Inflammatory macrophage treated with lipopolysaccharide for 4 hours (primary cell): ENCODE results near the gene NCAM2.
"Not testable (repeated sequence)": the region's sequence is repeated elsewhere in the genome, so short reads cannot be mapped to it uniquely, and the experiment has no call there.

Source experiments
- DNase-seq: peaks from one replicate; pipeline ENCODE4 v3.0.0-alpha.2; 2020

The NCAM2 gene

DNA sequence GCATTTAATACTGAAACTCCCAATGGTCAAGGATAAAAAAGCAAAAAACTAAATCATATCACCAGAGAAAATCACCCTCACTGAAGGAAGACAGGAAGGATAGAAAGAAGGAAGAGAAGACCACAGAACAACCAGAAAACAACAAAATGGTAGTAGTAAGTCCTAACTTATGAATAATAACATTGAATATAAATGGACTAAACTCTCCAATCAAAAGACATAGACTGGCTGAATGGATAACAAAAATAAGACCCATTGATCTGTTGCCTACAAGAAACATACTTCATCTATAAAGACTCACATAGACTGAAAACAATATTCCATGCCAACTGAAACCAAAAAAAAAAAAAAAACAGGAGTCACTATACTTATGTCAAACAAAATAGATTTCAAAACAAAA is 347.7 kb downstream of the NCAM2 start:
- no peak for DNase-seq

DNA sequence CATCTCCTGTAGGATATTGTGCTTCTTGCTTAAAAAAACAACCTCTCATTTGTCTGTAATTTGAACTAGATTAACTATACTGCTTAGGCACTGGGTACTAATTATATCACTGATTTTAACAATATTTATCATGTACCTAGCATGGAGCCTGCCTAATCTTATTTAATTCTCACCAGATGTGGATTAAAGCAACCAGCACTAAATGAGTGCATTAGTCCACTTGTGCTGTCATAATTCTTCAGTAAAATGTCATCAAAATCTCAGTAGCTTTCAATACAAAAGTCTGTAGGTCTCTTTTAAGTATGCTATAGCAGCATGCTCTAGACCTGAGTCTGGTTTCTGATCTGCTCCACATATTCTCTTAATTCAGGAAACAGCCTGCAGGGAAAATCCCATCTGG is 368.1 kb downstream of the NCAM2 start:
- no peak for DNase-seq

DNA sequence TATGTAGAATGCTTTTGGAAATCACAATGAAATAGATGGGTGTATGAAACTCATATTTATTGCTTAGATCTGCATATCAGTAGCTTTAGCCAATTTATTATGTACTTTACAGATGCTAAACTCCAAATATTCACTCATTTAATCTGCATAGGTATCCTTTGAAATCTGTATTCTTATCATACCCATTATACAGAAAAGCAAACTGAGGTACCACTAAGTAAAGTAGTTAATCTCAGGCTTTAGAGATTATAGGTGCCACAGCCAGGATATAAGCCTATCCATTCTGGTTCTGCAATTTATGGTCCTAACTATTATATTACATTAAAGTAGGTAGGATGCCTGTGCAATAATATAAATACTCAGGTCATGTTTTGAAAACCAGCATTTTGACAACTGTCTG is 369.4 kb downstream of the NCAM2 start:
- no peak for DNase-seq

DNA sequence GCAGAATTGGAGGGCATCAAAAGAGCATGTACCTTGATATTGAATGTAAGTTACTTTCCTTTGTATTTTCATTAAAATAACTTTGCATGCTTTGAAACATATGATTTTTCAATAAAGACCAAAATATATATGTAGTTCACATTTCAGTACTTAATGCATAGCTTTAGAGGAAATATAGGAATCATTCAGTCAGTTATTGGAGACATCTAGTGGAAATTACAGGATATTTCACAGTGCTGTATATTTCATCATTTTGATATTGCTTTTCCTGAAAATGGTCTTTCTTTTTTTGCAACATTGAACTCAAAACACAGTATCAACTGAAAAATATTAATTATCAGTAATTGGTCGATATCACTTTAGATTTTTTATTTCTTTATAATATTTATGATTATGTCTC is 375.8 kb downstream of the NCAM2 start:
- DNase-seq = peak; percentile 1

DNA sequence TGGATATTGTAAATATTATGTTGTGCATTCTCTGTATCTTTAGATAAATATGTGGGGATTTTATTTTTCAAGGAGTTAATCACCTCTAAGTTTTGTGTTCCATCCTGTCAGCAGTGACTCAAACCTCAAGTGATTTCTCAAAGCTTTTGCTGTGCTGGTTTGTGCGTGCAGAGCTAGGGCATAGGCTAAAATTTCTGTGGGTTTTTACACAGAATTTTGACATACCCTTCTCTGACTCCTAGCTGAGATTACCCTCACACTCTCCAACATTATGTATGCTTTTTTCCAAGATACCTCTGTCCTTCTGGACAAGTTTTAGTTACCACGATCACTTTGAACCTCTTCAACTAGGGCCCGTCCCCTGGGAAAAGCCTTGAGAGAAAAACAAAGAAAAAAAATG is 384.9 kb downstream of the NCAM2 start:
- no peak for DNase-seq

DNA sequence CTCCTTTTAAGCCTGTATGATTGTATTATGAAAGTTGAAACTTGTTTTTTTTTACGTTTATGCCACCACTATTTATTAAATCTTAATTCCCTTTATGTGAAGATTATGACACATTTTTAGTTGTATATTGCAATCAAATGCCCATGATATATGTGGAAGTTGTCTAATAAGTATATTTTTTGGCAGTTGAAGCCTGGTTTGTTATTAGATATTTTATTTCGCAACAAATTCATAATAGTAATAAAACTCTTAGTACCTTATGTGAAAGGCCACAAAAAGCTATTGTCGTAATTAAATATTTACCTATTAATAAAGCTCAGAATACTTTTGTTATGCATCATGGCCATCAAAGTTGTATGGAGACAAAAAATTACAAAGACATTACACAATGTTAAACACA is 386.8 kb downstream of the NCAM2 start:
- DNase-seq = no peak

DNA sequence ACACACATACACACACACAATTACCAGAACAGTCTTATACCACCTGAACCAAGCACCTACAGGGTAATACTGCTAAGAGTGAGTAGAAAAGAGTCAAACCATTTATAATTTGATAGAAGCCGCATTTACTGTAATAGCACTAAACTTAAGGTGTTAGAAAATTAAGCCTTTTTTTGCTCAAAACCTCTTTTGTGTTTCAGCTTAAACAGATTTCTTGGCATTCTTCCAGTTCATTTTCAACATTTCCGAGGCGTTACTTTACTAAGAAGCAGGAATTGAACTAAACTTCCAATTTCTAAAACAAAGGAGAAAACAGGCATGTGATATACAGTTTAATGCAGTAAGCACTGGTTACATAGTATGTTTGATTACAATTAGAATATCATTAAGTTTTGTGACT is 387.2 kb downstream of the NCAM2 start:
- DNase-seq = no peak

DNA sequence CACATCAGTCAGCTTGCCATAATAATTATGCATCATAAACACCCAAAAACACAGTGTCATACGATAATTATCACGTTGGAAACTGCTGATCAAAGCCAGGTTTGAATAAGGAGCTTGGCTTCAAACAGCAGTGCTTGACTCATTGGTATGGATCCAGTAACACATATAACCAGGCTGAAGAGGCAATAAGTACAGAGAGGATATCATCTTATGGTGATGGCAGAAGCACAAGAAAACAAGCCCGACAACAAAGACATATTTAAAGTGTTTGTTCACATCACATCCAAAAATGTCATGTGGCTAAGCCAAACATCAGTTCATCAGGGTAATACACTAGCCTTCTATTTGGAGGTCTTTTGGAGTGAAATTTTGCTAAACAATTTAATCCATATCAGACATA is 389.7 kb downstream of the NCAM2 start:
- no peak for DNase-seq

DNA sequence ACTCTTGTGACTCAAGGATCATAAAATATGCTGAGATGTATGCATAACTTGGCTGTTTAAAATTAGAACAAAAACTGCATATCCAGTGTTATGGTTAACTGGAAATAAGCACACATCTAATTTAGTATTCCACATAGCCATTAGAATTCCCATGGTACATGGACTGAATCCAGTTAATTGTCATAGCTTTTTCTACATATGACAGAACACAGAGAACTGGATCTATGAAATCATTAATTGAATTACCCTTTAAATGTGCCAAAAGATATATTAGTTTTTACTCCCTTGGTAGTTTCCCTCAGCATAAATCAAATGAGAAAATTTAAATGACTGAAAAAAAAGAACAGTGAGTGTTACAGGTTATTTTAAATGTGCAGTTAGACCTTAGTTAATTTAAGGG is 395.9 kb downstream of the NCAM2 start:
- no peak for DNase-seq

DNA sequence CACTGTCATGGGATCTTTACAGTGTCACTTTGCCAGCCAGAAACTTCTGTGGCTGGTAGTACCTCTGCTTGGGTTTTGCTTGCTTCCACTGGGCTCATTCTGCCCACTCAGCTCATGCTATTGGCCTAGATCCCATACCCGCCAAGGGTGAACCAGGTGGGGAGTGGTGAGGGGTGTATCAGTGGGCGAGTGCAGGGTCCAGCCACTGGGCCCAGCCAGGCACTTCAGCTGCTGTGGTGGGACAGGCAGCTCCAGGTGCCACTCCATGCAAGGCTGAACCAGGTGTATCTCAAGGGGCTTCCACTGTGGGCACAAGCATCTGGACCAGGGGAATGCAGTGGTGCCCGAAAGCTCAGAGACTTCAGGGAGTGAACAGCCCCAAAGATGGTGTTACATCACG is 398.2 kb downstream of the NCAM2 start:
- no peak for DNase-seq

DNA sequence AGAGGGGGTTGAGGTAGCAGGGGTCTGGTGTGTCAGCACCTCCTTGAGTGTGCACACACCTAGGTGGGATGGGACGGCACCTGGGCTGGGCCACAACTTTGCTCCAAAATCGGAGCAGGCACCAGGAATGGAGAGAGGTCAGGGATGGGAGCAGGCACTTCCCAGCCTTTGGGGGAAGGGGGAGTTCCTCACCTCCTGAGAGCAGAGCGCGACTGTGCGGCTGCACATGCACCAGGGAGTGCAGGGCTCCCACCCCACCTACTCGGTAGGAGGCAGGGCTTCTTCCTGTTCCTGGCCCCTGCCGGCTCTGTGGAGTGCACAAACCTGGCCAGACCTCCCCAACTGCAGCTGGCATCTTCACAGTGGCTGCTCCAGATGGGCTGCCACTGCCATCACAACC is 399.3 kb downstream of the NCAM2 start:
- no peak for DNase-seq

DNA sequence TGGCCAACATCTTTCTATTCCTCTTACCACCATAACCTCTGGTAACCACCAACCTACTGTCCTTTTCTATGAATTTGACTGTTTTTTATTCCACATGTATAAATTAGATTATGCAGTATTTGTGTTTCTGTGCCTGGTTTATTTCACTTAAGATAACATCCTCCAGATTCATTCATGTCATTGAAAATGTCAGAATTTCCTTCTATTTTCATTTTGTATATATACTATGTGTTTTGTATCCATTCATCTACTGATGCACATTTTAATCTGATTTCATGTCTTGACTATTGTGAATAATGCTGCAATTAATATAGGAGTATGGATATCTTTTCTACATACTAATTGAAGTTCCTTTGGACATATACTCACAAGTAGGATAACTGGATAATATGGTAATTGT is 403.2 kb downstream of the NCAM2 start:
- no peak for DNase-seq

DNA sequence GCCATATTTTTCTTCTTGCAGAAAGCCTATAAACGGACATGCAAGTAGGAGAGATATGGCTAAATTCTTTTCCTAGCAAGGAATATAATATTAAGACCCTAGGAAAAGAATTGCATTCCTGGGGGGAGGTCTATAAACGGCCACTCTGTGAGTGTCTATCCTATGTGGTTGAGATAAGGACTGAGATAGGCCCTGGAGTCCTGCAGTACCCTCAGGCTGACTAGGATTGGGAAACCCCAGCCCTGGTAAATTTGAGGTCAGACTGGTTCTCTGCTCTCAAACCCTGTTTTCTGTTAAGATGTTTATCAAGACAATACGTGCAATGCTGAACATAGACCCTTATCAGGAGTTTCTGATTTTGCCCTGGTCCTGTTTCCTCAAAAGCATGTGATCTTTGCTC is 404.0 kb downstream of the NCAM2 start:
- DNase-seq = not testable (repeated sequence)

DNA sequence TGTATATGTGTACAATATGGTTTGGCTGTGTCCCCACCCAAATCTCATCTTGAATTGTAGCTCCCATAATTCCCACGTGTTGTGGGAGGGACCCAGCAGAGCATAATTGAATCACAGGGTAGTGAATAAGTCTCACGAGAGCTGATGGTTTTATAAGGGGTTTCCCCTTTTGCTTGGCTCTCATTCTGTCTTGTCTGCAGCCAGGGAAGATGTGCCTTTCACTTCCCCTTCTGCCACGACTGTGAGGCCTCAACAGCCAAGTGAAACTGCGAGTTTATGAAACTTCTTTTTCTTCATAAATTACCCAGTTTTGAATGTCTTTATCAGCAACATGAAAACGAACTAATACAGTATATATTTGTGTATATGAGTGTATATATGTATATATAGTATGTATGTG is 406.1 kb downstream of the NCAM2 start:
- DNase-seq = peak; percentile 53

DNA sequence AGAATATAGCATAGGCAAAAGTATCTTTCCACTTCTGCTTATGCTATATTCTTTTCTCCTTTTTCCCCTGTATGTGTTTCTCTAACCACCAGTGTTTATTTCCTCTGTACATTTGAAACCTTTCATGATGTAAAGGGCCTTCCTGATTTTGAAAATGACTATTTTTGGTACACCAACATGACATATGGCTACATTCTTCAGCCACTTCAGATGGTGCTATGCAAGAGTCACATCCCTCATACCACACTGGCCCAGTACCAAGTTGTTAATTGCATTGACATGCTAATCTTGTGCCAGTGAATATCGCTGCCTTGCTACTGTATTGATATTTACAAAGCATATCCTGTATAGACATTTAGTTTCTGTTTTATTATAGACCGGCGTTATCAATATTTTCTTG is 408.7 kb downstream of the NCAM2 start:
- DNase-seq = no peak

DNA sequence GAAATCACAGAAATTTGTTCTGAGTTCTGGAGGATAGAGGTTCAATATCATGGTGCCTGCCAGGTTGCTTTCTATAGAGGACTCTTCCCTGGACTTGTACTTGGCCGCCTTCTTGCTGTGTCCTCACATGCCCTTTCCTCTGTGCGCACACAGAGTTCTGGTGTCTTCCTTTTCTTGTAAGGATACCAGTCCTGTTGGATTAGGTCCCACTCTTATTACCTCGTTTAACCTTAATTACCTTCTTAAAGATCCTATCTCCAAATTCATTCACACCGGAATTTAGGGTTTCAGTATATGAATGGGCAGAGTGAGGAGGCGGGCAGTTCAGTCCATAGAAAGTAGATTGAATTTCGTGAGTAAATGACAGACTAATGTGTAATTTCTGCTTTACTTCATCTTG is 413.9 kb downstream of the NCAM2 start:
- no peak for DNase-seq

DNA sequence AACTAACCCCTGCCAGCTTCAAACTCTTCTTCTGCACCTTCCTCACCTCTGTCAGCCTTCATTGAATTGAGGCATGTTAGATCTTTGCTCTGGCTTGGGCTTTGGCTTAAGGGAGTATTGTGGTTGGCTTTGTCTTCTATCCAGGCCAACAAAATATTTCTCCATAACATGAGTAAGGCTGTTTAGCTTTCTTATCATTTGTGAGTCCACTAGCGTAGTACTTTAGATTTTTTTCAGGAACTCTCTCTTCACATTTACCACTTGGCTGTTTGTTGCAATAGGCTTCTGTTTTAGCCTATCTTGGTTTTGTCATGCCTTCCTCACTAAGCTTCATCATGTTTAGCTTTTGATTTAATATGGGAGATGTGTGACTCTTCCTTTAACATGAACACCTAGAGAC is 417.5 kb downstream of the NCAM2 start:
- DNase-seq = no peak

DNA sequence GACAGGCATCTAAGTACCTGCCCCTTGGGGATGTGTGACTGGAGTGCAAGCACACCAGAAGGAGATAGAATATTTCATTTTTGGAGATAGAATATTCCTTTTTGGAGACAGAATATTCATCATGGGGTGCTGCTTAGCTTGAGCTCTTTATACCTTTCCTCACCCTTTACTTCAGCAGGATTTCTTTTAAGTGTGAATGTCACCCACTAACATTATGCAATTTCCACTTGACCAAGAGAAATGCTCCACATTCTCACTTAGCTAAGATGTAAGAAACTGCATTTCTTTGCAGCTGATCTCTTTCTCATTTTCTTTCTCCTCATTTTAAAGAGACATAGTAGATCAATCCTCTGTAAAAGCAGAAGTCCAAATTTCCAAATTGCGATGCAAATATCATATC is 436.7 kb downstream of the NCAM2 start:
- DNase-seq = no peak

DNA sequence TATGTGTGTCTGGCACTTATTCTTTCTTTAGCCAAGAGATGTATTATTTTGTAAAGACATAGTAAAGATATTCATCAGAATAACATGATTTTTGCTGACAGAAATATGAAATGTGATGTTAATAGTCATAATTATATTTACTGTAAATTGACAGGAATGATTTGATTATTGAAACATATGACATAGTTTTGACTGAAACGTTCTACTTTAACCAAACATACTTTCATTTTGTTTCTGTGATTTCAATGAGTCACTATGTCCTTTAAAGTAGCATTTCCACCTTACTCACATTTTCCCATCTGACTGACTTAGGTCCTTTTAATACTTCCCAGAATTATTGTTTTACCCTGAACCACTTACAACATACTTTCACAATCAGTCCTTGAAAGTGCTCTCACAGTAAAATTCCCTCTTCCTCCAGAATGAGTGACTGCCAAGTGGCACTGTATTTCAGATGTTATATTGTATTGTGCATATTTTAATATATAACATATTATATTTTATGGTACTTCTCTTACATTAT is 437.9 kb downstream of the NCAM2 start:
- DNase-seq = no peak

DNA sequence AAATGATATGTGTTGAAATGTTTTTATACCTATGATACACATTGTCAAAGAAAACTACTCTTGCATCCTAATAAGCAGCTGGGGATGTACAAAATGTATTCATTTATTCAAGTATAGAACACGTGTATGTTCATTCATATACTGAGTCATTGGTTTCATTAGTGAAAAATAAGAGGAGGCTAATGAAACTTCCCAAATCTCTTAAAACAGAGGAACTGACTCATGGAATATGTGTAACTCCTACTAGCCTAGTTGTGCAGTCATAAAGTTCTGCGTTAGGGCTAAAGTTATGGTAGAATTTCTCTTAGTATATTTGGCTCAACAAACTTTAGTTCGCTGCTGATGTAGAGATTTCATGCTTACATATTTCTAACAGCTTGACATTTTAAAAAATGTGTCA is 441.6 kb downstream of the NCAM2 start:
- no peak for DNase-seq

DNA sequence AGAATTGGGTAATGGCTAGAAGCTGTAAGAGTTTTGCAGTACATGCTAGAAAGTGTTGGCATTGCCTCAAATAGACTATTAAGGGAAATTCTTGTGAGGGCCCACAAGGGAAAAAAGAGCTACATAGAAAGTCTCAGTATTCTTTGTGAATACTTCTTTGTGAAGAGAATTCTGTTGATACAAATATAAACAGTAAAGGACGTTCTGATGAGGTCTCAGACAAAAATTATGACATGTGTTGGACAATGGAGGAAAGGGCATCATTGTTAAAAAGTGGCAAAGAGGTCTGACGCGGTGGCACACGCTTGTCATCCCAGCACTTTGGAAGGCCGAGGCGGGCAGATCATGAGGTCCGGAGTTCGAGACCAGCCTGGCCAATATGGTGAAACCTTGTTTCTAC is 458.9 kb downstream of the NCAM2 start:
- DNase-seq = no peak

DNA sequence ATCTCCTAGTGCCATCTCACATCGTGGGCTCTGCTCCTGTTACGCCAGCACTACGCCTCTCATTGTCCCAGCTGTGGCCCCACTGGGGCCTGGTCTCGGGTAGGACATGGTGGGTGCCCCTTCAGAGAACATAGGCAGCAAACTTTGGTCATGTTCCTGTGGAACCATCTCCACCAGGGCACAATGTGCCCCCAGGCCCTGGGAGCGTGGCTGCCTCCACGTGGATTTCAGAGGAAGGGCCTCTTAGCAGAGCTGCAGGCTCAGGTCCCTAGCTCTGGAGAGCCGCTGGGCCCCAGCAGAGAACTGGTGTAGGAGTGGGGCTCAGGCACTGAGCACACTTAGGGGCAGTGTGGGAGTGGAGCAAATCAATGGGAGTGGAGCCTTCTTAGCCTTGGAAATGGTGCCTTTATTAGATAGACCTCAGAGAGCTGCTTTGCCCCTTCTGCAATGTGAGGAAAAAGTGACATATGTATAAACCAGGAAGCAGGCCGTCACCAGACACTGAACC is 460.0 kb downstream of the NCAM2 start:
- no peak for DNase-seq

DNA sequence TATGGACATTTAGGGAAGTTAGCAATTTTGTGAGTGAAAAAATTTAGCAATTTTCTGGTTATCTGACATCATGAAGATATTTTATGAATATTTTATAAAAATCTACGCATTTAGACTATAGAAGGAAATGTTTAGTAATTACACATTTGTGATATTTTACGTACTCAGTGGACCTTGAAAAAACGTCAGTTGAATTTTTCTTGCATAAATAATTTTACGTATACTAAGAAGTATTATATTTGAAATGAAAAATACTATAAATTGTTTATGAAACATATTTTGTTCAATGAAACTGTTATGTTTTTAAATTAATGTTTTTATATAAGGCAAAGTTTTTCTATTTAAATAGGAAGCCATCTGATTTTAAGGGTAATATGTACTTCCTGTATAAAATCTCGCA is 462.8 kb downstream of the NCAM2 start:
- no peak for DNase-seq

DNA sequence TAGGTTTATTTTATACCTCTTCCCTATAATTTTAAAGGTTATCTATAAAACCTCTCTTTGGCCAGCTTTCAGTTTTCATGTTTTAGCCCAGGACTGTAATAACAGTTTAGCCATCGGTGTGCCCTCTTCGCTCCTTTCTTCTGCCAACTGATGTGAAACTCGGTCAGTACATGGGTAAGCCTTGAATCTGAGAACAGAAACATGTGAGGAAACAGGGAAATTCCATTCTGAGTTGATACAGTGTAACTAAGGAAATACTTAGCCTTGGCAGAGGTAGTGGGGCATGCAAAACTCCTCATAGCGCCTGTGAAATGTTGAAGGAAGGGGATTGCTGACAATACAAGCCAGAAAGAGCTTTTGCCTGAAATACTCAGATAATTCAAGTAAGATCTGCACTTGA is 465.2 kb downstream of the NCAM2 start:
- DNase-seq = no peak

DNA sequence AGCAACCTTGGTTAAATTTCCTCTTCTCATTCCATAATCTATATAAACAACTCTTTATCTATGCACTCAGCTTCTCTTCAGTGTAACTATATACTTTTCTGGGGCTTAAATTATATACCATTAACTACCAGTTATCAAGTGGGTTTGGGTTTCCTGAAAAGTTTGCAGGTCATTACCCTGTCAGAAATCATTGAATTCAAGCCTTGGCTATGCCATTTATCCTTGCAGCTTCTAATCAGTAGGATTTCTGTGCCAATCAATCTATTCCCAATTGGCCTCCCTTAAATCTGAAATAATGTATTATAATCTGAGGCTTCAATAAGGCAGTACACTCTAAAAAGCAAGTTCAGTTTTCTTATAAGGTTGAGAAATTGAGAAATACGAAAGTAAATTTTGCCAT is 466.5 kb downstream of the NCAM2 start:
- no peak for DNase-seq

DNA sequence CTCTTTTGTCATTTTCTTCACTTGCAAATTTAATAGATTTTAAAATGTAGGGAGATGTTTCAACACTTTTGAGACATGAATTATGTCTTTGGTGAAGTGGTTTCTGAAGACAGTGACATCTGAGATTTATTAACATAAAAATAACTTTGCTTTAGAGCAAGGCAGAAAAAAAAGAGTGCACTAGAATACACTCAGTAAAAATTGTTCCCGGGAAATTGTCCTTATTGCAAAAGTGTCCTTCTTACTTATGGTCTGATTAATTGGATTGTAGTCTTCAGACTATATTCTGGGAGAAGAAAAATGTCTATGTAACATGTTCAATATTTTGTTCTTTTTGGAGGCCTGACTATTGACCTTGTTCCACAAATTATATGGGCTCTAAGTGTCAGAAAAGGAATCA is 468.5 kb downstream of the NCAM2 start:
- DNase-seq = no peak
